Measurements from ENCODE around the gene MAP3K3.
"Not testable (repeated sequence)": the region's sequence is repeated elsewhere in the genome, so short reads cannot be mapped to it uniquely, and the experiment has no call there.

The MAP3K3 gene

GRCh38 chr17:63706336-63707082, 84.3 kb downstream of the MAP3K3 start:
- no peak for DNase-seq

DNA sequence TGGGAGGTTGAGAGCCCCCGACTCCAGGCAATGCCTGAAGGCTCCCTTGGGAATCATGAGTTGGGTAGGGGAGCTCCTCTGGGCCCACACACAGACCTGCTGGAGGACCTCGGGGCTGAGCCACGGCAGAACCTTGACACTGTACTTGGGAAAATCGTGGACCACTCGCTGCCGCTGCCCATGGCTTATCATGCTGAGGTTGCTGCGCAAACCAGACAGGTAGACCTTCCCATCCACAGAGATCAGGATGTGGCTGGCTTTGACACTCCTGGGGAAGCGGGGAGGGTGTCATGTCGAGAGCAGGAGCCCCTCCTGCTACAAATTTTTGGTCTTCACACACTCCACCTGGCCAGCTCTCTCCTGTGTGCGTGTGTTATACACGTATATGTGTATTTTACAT, 84.9 kb downstream of the MAP3K3 start:
- no peak for DNase-seq

GRCh38 chr17:63709110-63709509, 86.9 kb downstream of the MAP3K3 start:
- DNase-seq = no peak

- DNase-seq = no peak
These were observed 92.5 kb downstream of the MAP3K3 start for GRCh38 chr17:63714550-63715277.

DNA sequence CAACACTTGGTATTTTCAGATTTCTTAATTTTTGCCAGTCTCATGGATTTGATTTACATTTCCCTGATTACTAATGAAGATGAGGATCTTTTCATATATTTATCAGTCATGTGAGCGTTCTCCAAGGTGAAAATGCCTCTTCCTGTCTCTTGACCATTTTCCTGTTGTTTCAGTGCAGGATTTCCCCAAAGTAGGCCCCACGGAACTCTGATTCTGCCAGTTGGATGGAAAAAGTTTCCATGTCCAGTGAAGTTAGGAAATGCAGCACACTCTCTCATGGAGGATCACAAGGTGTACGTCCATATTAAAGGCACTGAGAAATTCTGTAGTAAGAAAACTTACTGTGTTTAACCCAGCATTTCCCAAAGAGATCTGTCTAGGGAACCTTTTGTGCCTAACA, 94.2 kb downstream of the MAP3K3 start:
- no peak for DNase-seq

DNA sequence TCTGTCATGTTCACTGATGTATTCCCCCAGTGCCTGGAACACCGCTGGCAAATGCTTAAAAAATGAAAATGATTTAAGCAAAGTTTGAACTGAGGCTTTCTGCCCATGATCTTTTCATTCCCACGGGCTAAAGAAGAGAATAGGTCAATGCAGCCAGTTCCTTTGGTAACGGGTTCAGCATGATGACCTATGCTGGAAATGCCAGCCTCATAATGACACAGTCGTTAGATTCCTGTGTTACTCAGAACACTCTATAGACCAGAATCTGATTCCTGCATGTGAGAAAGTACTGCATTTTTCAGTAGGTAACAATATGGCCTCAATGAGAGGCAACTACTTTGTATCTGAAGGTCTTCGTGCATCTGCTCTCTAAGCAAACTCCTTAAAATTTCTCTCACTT, 96.8 kb downstream of the MAP3K3 start:
- DNase-seq = no peak

- not testable (repeated sequence) for DNase-seq
These were observed 98.0 kb downstream of the MAP3K3 start for GRCh38 chr17:63720194-63720593.

GRCh38 chr17:63722403-63722802, 100.2 kb downstream of the MAP3K3 start:
- no peak for DNase-seq

DNA sequence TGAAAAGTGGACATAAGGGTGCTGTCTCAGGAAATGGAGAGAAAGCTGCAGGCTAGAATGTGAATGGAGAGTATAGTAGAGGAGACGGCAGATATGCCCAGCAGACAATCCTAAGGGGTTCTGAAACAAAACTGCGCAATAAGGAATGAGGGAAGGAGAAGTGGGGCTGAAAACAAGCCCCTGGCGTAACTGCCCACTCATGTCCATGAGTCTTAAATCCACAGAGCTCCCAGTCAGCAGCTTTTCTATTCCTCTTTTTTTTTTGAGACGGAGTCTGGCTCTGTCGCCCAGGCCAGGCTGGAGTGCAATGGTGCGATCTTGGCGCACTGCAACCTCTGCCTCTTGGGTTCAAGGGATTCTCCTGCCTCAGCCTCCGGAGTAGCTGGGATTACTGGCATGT, 113.5 kb downstream of the MAP3K3 start:
- DNase-seq = peak in 1 of 2 donors; percentile 12

- DNase-seq = no peak
These were observed 118.4 kb downstream of the MAP3K3 start for GRCh38 chr17:63740464-63741142.

DNA sequence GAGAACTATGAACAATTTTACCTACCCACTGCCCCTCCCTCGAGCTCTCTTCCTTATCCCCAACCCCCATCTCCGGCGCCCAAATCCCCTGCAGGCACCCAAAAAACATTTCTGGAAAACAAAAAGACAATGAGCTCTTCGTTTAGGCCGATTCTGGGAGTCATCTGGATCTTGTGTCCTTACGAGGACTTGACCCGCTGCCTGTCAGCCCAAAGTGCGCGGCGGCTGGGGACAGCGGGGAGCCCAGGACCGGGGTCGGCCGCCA, 118.9 kb downstream of the MAP3K3 start:
- no peak for DNase-seq

DNA sequence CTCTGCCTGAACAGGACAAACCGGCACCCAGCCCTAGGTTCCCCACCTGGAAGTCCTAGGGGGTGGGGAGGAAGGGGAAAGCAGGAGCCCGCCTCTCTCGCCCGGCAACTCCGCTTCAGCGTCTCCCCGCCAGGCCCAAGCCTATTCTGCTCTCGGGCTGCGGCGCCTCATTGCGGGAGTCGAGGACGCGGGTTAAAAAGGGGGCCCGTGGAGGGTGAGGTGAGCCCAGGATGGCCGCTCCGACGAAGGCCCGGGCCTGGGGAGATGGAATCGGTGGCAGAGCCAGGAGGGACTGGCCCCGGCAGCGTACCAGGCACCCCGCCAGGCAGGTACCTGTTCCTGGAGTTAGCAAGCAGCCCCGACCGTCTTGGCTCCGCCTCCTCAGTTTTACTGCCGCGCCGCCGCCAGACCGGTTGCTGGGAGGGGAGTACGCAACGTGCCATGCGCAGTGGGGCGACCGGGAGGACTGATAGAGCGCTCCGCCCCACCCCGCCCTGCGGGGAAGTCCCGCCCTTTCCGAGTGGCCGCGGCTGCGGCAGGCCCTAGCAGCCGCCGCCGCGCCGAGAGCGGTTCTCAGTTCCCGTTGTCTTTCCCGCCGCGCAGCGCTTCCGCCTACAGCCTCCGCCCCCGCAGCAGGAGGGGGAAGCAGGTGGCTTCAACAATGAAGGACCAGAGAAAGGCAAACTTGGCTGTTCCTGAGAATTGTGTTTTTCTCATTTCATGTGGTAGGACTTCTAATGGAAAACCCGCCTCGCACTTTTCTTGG, 119.4 kb downstream of the MAP3K3 start, which contains the start of gene STRADA:
TSS of gene STRADA (minus strand) at position 392 of the 766 bp plus-strand sequence. CDS start 13,430 bp downstream, outside the sequence.
- peak; percentile 94 to 97 for DNase-seq

Measured in inflammatory macrophage treated with lipopolysaccharide for 1 hour (primary cell).